NCI-H2107 treated with DMSO at 0.1 percent for 48 hours (cell line): ENCODE results near the gene CLCN2.

Experiments used
- DNase-seq: peaks from one replicate; lab custom pipeline; 2025; ENCODE audit not compliant: unreplicated experiment; lab: John Stamatoyannopoulos, UW

The CLCN2 gene

DNA sequence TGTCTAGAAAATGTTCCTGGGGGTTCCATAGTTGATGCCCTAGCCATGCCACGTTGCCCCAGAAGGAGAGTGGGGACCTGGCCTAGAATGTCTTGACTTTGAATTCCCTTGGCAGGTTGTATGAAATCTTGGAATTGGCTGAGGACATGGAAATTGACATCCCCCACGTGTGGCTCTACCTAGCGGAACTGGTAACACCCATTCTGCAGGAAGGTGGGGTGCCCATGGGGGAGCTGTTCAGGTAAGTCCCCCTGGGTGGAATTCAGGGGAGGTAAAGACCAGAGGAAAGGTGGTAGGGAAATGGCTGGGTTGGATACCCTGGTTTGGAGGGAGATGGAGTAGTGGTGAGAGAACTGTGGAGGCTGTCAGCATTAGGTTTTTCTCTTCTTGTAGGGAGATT lies 32.9 kb downstream of the CLCN2 start:
- no peak for DNase-seq

- DNase-seq: no peak
Observed at GRCh38 chr3:184327171-184327570, 34.2 kb downstream of the CLCN2 start.

DNA sequence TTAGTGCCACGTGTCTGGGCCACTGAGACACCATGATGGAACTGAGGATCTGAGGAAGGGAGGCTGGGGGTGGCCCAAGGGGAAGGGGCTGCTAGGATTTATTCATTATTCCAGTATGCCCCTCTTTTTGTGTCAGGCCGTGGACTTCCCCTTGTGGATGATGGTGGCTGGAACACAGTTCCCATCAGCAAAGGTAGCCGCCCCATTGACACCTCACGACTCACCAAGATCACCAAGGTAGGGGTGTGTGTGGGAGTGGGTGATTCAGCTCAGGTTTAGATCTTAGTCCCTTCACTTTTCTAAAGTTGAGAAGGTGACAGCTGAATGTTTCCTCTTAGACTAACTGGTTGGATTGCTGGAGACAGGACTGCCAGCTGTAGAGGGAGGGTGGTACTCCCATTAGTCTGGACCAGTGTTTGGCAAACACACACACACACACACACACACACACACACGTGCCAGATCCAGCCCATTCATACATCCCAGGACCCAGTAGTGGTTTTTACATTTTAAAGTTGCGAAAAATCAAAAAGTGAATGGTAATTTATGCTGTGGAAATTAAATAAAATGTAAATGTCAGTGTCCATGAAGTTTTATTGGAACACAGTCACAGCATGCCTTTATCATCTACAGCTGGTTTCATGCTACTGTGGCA lies 35.6 kb downstream of the CLCN2 start:
- no peak for DNase-seq

- no peak for DNase-seq
Observed at GRCh38 chr3:184325269-184325668, 36.1 kb downstream of the CLCN2 start.

- DNase-seq: no peak
Observed at GRCh38 chr3:184323696-184324095, 37.7 kb downstream of the CLCN2 start.

DNA sequence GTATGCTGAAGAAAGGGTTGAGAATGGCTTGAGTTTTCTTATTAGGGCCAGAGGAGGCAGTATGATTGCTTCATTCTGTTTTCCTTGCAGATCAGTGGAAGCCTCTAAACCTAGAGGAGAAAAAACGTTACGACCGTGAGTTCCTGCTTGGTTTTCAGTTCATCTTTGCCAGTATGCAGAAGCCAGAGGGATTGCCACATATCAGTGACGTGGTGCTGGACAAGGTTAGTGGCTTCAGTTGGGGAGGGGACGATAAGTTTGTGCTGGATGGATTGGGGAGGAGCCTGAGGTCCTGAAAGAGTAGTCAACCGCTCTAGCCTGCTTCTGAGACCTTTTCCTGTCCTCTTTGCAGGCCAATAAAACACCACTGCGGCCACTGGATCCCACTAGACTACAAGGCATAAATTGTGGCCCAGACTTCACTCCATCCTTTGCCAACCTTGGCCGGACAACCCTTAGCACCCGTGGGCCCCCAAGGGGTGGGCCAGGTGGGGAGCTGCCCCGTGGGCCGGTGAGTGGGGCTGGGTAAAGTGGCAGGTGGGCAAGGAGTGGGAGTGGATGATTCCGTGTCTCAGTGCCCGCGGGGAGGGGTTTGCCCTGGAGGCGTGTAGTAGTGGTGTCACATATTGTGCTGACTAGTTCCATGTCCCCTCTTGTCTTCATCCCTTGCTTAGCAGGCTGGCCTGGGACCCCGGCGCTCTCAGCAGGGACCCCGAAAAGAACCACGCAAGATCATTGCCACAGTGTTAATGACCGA lies 38.5 kb downstream of the CLCN2 start:
- DNase-seq: no peak

GRCh38 chr3:184321666-184322065 lies 39.7 kb downstream of the CLCN2 start:
- no peak for DNase-seq

GRCh38 chr3:184320104-184320445 lies 41.3 kb downstream of the CLCN2 start:
- peak; percentile 95 for DNase-seq

GRCh38 chr3:184317201-184317600 lies 44.2 kb downstream of the CLCN2 start:
- DNase-seq: no peak

DNA sequence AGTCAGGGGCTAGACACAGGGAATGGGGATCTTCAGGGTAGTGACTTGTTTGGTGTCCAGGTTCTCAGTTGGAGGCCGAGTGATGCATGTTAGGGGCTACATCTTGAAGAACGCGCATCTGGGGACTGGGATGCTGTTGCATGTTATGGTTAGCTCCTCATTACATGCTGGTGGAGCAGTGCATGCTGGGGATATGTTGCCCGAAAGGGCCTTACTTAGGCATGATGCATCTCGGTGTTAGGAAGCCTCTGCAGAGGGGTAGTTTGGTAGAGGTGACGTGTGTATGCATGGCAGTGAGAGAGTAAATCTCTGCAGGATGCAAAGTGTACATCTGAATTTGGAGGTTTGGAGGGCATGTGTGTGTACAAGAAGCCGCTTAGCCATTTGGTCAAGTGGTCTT lies 44.6 kb downstream of the CLCN2 start:
- no peak for DNase-seq

DNA sequence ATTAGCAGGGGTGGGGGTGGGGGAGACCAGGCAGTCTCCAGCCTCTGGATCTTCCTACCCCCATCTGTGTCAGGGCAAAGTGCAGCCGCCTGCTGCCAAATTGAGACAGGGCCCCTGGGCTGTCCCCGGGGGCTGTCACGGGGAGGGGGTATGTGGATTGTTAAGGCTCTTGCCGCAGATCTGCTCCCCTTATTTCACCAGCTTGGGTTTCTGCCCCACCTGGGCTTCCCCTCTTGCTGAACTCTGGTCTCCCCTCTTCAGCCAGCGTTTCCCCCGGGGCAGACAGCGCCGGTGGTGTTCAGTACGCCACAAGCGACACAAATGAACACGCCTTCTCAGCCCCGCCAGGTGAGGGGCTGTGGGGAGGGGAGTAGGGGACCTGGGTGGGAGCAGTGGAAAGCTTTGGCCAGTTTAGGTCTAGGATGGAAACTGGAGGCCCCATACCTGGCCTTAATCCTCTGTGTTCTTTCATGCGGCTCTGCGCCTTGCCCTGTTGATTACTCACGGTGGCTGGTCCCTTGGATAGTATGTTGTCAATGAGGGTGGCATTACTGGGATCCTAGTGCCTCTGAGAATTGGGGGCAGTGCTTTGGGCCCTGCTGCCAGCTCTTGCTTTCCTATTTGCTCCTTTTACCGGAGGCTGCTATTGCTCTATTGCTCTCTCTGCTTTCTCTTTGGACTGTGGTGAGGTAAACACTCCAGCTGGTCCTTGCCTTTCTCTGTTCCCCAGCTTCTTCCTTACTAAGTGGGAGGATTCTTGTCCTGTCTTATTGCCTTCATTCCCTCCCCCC lies 45.3 kb downstream of the CLCN2 start:
- DNase-seq: no peak

DNA sequence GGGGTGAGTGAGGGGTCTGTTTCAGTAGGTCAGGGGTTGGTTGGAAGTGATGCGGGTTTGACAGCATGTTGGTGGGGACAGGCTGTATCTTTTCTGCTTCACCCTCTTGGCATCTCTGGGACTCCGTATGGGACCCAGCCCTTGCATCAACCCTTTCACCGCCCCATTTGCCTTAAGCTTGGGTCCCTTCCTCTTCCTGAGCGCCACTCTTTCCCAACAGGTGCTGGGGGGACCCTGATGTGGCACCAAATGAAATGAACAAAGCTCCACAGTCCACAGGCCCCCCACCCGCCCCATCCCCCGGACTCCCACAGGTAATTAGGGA lies 45.9 kb downstream of the CLCN2 start:
- DNase-seq: no peak

DNA sequence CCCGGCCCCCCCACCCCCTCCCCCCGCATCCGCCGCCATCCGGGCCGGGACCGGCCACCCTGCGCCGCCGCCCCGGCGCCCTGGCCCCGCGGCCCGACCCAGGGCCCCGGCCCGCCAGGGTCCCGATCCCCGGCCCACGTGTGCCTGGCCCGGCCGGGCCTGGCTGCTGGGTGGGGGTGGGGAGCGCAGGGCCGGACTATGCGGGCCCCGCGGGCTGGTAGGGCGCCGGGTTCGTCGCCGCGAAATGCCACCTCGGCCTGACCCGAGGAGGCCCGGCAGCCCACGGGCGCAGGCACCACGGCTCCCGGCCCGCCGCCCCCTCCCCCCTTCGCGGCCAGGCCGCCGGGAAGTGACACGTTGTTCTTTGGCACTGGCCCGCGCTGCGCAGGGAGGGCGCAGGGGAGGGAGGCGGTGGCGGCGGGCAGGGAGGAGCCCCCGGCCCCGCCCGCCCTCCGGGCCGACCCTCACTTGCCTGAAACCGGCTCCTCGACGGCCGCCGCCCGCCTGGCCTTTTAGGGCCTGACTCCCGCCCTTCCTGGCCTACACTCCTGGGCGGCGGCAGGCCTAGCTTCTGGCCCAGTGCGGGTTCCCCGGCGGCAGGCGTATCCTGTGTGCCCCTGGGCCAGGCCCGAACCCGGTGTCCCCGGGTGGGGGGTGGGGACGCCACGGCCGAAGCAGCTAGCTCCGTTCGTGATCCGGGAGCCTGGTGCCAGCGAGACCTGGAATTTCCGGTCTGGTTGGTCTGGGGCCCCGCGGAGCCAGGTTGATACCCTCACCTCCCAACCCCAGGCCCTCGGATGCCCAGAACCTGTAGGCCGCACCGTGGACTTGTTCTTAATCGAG lies 46.5 kb downstream of the CLCN2 start:
- no peak for DNase-seq

- peak; percentile 96 for DNase-seq
Observed at GRCh38 chr3:184314363-184314699, 47.1 kb downstream of the CLCN2 start, which contains the start of gene EIF4G1. Gene EIF4G1, plus strand, starts transcription at chr3:184314606. Its CDS starts 1,191 bp downstream, at chr3:184315797.

GRCh38 chr3:184311633-184312032 lies 49.8 kb downstream of the CLCN2 start:
- DNase-seq: no peak

GRCh38 chr3:184308744-184309143 lies 52.7 kb downstream of the CLCN2 start:
- DNase-seq: no peak

DNA sequence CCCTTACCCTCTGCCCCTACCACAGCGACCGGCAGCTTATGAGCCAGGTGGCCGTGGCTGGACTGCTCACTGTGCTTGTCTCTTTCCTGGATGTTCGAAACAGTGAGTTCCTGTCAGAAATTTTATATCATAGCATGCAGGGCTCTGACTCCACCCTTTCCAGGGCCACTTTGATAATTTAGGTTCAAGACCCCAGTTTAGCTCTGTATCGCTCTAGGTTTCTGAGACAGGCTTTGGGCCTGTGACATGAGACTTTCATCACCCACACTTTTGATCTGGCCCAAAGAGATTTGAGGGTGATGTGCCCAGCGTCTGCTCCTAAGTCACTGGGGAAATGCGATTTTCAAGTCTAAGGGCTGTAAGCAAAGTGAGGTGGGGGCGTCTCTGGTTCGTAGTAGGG lies 53.5 kb downstream of the CLCN2 start:
- DNase-seq: no peak

- no peak for DNase-seq
Observed at GRCh38 chr3:184306341-184306972, 54.9 kb downstream of the CLCN2 start.

DNA sequence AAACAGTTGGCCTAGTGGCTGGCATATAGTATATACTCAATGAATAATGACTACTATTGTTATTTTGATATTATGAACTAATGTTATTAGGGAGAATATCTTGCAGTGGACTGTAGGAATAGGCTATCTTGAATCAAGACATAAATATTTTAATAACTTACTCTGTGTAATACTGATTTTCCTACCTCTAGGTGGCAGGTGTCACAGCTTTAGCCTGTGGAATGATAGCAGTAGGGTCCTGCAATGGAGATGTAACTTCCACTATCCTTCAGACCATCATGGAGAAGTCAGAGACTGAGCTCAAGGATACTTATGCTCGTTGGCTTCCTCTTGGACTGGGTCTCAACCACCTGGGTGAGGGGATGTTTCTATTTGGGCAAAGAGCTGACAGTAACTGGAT lies 55.8 kb downstream of the CLCN2 start:
- no peak for DNase-seq

DNA sequence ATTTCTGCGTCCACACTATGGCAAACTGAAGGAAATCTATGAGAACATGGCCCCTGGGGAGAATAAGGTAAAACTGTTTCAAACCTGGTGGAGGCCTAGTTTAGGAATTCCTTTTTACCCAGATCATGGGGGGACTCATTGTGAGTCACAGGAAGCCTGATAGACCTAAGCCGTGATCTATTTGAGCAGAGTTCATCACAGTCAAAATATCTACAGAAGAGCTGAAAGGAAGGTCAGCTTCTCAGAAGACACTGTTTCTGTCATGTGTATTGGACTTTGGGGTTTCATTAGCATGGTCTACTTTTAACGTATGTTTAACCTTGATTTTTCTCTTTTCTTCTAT lies 61.1 kb downstream of the CLCN2 start:
- no peak for DNase-seq
